ENCODE data around the gene SLC51A.

GRCh38 chr3:196225763-196226364 is 9.5 kb downstream of the SLC51A start:
- no peak for TF ChIP-seq TCF12 (IDR thresholded peaks at IDR 0.05; ENCODE audit: low read depth)
- TF ChIP-seq CREB1 (IDR thresholded peaks at IDR 0.05; ENCODE audit: low read depth): no peak

Data from Ishikawa (cell line).